Liver (tissue), 9 donors: ENCODE measurements around the gene EXT2. TPM values are rescaled to one million over a fixed set of nuclear protein-coding genes. Genes with fewer than 3 reads are reported as not detected.

ENCODE experiments used
- DNase-seq: peaks from one replicate; pipeline ENCODE4 v3.0.0-alpha.2; 2017; ENCODE audit warnings: low spot score
- H3K27ac ChIP-seq, 2 donors: one replicate each; pipeline ENCODE4 v1.7.0; 2013; ENCODE audit warnings: inconsistent platforms in 2 of 2, low read length in 2 of 2, control low read depth in 1 of 2, low read depth in 1 of 2, mild to moderate bottlenecking in 1 of 2
- H3K27me3 ChIP-seq, 4 donors: one replicate each; pipeline versions ENCODE4 v1.6.1 to v1.7.0; 2013; ENCODE audit warnings: low read length in 3 of 4, inconsistent platforms in 1 of 4, mild to moderate bottlenecking in 1 of 4, moderate library complexity in 1 of 4; ENCODE audit not compliant: control insufficient read depth in 4 of 4, insufficient read depth in 4 of 4
- H3K36me3 ChIP-seq, 4 donors: one replicate each; pipeline versions ENCODE4 v1.6.1 to v1.7.0; 2013; ENCODE audit warnings: low read length in 3 of 4, mild to moderate bottlenecking in 3 of 4, low read depth in 1 of 4, moderate library complexity in 1 of 4; ENCODE audit not compliant: control insufficient read depth in 4 of 4, insufficient read depth in 3 of 4
- H3K4me1 ChIP-seq, 4 donors: one replicate each; pipeline versions ENCODE4 v1.6.1 to v1.7.0; 2013; ENCODE audit warnings: low read length in 3 of 4, mild to moderate bottlenecking in 3 of 4, moderate library complexity in 1 of 4; ENCODE audit not compliant: control insufficient read depth in 4 of 4, insufficient read depth in 4 of 4
- H3K4me3 ChIP-seq, 3 donors: one replicate each; pipeline versions ENCODE4 v1.6.1 to v1.7.0; 2013; ENCODE audit warnings: low read length in 3 of 3, control low read depth in 1 of 3, low read depth in 1 of 3, mild to moderate bottlenecking in 1 of 3
- H3K9ac ChIP-seq, 2 donors: one replicate each; pipeline ENCODE4 v1.7.0; 2013; ENCODE audit warnings: low read length in 2 of 2, mild to moderate bottlenecking in 2 of 2, moderate library complexity in 2 of 2, control low read depth in 1 of 2, low read depth in 1 of 2
- H3K9me3 ChIP-seq, 4 donors: one replicate each; pipeline versions ENCODE4 v1.6.1 to v1.7.0; 2013; ENCODE audit warnings: low read length in 3 of 4; ENCODE audit not compliant: control insufficient read depth in 4 of 4
- ATF3 ChIP-seq: IDR thresholded peaks from 2 replicates; pipeline ENCODE4 v1.6.1; 2016; ENCODE audit warnings: antibody characterized with exemption
- EGR1 ChIP-seq, 2 donors: IDR thresholded peaks; 2 replicates each; pipeline ENCODE4 v1.6.1; 2016 to 2018; ENCODE audit warnings: antibody characterized with exemption in 2 of 2, low read depth in 2 of 2
- FOXA1 ChIP-seq: IDR thresholded peaks from 2 replicates; pipeline ENCODE4 v1.6.1; 2016; ENCODE audit warnings: antibody characterized with exemption
- FOXA2 ChIP-seq: IDR thresholded peaks from 2 replicates; pipeline ENCODE4 v1.6.1; 2016; ENCODE audit warnings: antibody characterized with exemption
- GABPA ChIP-seq, 2 donors: IDR thresholded peaks in 1 of 2; conservative IDR thresholded peaks in 1 of 2; 2 replicates each; pipeline ENCODE4 v1.6.1; 2016; ENCODE audit warnings: antibody characterized with exemption in 2 of 2, mild to moderate bottlenecking in 1 of 2, moderate library complexity in 1 of 2
- HNF4A ChIP-seq, 2 donors: conservative IDR thresholded peaks; 2 replicates each; pipeline ENCODE4 v1.6.1; 2016; ENCODE audit warnings: antibody characterized with exemption in 2 of 2, mild to moderate bottlenecking in 2 of 2
- HNF4G ChIP-seq: IDR thresholded peaks from 2 replicates; pipeline ENCODE4 v1.6.1; 2016; ENCODE audit warnings: antibody characterized with exemption
- JUND ChIP-seq, 2 donors: IDR thresholded peaks; 2 replicates each; pipeline ENCODE4 v1.6.1; 2016; ENCODE audit warnings: antibody characterized with exemption in 2 of 2
- RAD21 ChIP-seq, 2 donors: IDR thresholded peaks; 2 replicates each; pipeline ENCODE4 v1.6.1; 2016; ENCODE audit warnings: antibody characterized with exemption in 2 of 2, mild to moderate bottlenecking in 2 of 2
- REST ChIP-seq: IDR thresholded peaks from 2 replicates; pipeline ENCODE4 v1.6.1; 2016; ENCODE audit warnings: antibody characterized with exemption, mild to moderate bottlenecking
- RXRA ChIP-seq, 2 donors: IDR thresholded peaks; 2 replicates each; pipeline ENCODE4 v1.6.1; 2017 to 2018; ENCODE audit warnings: antibody characterized with exemption in 2 of 2, mild to moderate bottlenecking in 1 of 2
- SP1 ChIP-seq: IDR thresholded peaks from 2 replicates; pipeline ENCODE4 v1.6.1; 2018; ENCODE audit warnings: antibody characterized with exemption, mild to moderate bottlenecking
- TAF1 ChIP-seq: conservative IDR thresholded peaks from 2 replicates; pipeline ENCODE4 v1.6.1; 2016; ENCODE audit warnings: antibody characterized with exemption, mild to moderate bottlenecking
- YY1 ChIP-seq: IDR thresholded peaks from 2 replicates; pipeline ENCODE4 v1.6.1; 2016; ENCODE audit warnings: antibody characterized with exemption, mild to moderate bottlenecking
- WGBS: extraction: QIAGEN DNeasy Blood & Tissue Kit; methylation state at CpG from one replicate; pipeline ENCODE4 v1.1.7; 2013; 5-methylcytosine and 5-hydroxymethylcytosine counted together
- polyA plus RNA-seq, 2 donors: library from polyadenylated mRNA; stranded (reverse) in 1 of 2; unstranded in 1 of 2; fragments of 200-250 nt in 1 of 2; fragments of >200 nt in 1 of 2; fragmentation: Nextera tagmentation in 1 of 2; extraction: Ambion mirVana in 1 of 2; gene quantifications; one replicate each; pipeline versions ENCODE4 v1.2.1 to v1.2.3, GENCODE V29; 2013 to 2015
- total RNA-seq, 2 donors: library from RNA; depleted of rRNA; stranded (reverse); fragments of >200 nt; gene quantifications; one replicate each; pipeline ENCODE4 v1.2.3, GENCODE V29; 2014
- TF ChIP-seq, protein P1 (sequence below): fragments of 150-350 bp; IDR thresholded peaks from 2 replicates; pipeline ENCODE4 v1.5.1; 2017; ENCODE audit warnings: improper control_type of control experiment, low read depth, low read length; ENCODE audit not compliant: missing input control
- TF ChIP-seq, protein P2 (sequence below): IDR thresholded peaks from 2 replicates; pipeline ENCODE4 v1.6.1; 2016; ENCODE audit warnings: antibody characterized with exemption
- TF ChIP-seq, protein P3 (sequence below): IDR thresholded peaks from 2 replicates; pipeline ENCODE4 v1.6.1; 2016; ENCODE audit warnings: antibody characterized with exemption
- donor health status: healthy.
- donor health status: healthy.
- donor health status: healthy.
- donor health status: healthy.
- donor health status: healthy.

EXT2 gene
- total and polyA plus RNA-seq, 4 donors: 8.4 to 36.1 (median 29.8) TPM

GRCh38 chr11:44248109-44248508 is 152.6 kb downstream of the EXT2 start:
- no peak for TF ChIP-seq HNF4A (conservative IDR thresholded peaks at IDR 0.05)
- no peak for TF ChIP-seq GABPA (IDR thresholded peaks at IDR 0.05 in 1 of 2, conservative IDR thresholded peaks at IDR 0.05 in 1 of 2)
- TF ChIP-seq RAD21 (IDR thresholded peaks at IDR 0.05): no peak
- no peak for TF ChIP-seq REST
- TF ChIP-seq, protein P1, sequence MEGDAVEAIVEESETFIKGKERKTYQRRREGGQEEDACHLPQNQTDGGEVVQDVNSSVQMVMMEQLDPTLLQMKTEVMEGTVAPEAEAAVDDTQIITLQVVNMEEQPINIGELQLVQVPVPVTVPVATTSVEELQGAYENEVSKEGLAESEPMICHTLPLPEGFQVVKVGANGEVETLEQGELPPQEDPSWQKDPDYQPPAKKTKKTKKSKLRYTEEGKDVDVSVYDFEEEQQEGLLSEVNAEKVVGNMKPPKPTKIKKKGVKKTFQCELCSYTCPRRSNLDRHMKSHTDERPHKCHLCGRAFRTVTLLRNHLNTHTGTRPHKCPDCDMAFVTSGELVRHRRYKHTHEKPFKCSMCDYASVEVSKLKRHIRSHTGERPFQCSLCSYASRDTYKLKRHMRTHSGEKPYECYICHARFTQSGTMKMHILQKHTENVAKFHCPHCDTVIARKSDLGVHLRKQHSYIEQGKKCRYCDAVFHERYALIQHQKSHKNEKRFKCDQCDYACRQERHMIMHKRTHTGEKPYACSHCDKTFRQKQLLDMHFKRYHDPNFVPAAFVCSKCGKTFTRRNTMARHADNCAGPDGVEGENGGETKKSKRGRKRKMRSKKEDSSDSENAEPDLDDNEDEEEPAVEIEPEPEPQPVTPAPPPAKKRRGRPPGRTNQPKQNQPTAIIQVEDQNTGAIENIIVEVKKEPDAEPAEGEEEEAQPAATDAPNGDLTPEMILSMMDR: no peak
- TF ChIP-seq HNF4G: no peak
- no peak for TF ChIP-seq EGR1 (IDR thresholded peaks at IDR 0.05; ENCODE audit: low read depth in 2 of 2)
- TF ChIP-seq FOXA1: no peak
- TF ChIP-seq ATF3: no peak
- no peak for TF ChIP-seq JUND (IDR thresholded peaks at IDR 0.05)
- TF ChIP-seq TAF1: no peak
- no peak overlapping the region for H3K9ac ChIP-seq
- H3K9me3 ChIP-seq: peaks cover 0 to 10% (median 4%) of the 10 kb centered on the region in 4 donors
- WGBS: 96% methylated on average over 2 of the region's 2 CpGs
- H3K4me3 ChIP-seq: no peak overlapping the region
- DNase-seq: no peak
- no peaks in the 10 kb centered on the region for H3K4me1 ChIP-seq
- no peaks in the 10 kb centered on the region for H3K27me3 ChIP-seq
- no peak overlapping the region for H3K27ac ChIP-seq
- peaks cover 3 to 12% (median 7%) of the 10 kb centered on the region in 4 donors for H3K36me3 ChIP-seq

DNA sequence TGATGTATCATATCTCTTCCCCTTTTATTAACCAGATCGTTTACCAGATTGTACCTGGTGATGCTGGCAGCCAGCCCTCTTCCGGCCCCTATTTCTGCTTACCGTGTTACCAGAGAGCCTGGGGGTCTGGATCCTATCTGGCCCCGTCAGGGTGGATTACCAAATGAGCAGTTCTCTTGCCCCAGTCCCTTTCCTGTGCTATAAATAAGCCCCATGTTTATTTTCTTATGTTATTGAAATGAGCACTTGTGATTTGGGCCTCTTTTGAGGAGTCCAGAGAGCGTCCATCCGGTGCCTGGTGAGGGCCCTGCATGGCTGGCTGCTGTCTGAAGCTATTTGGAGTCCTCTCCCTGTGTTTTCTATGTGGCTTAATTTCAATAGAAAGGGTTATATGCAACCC is 154.9 kb downstream of the EXT2 start:
- Histone ChIP-seq H3K9ac (no peak overlapping the region), H3K4me1 (no peaks in the 10 kb centered on the region), H3K9me3 (peaks cover 0 to 14% (median 4%) of the 10 kb centered on the region in 4 donors), H3K4me3 (no peak overlapping the region), H3K27ac (no peak overlapping the region), H3K36me3 (peaks cover 0 to 5% (median 1%) of the 10 kb centered on the region in 4 donors), H3K27me3 (no peaks in the 10 kb centered on the region)
- 91% methylated on average over 6 of the region's 6 CpGs for whole genome bisulfite sequencing
- no peak for DNase-seq
- TF ChIP-seq EGR1 (IDR thresholded peaks at IDR 0.05; ENCODE audit: low read depth in 2 of 2): no peak
- no peak for TF ChIP-seq FOXA1
- TF ChIP-seq, protein P2, sequence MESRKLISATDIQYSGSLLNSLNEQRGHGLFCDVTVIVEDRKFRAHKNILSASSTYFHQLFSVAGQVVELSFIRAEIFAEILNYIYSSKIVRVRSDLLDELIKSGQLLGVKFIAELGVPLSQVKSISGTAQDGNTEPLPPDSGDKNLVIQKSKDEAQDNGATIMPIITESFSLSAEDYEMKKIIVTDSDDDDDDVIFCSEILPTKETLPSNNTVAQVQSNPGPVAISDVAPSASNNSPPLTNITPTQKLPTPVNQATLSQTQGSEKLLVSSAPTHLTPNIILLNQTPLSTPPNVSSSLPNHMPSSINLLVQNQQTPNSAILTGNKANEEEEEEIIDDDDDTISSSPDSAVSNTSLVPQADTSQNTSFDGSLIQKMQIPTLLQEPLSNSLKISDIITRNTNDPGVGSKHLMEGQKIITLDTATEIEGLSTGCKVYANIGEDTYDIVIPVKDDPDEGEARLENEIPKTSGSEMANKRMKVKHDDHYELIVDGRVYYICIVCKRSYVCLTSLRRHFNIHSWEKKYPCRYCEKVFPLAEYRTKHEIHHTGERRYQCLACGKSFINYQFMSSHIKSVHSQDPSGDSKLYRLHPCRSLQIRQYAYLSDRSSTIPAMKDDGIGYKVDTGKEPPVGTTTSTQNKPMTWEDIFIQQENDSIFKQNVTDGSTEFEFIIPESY: no peak
- no peak for TF ChIP-seq ATF3
- TF ChIP-seq FOXA2: no peak
- TF ChIP-seq, protein P1: no peak
- TF ChIP-seq REST: no peak
- TF ChIP-seq SP1: no peak
- no peak for TF ChIP-seq TAF1
- TF ChIP-seq HNF4A (conservative IDR thresholded peaks at IDR 0.05): no peak
- TF ChIP-seq RAD21 (IDR thresholded peaks at IDR 0.05): no peak
- TF ChIP-seq JUND (IDR thresholded peaks at IDR 0.05): no peak
- no peak for TF ChIP-seq HNF4G
- TF ChIP-seq YY1: no peak
- TF ChIP-seq GABPA (IDR thresholded peaks at IDR 0.05 in 1 of 2, conservative IDR thresholded peaks at IDR 0.05 in 1 of 2): no peak
- TF ChIP-seq RXRA (IDR thresholded peaks at IDR 0.05): no peak
- TF ChIP-seq, protein P3, sequence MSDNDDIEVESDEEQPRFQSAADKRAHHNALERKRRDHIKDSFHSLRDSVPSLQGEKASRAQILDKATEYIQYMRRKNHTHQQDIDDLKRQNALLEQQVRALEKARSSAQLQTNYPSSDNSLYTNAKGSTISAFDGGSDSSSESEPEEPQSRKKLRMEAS: no peak
